ENCODE results near the gene B4GALT1.

DNA sequence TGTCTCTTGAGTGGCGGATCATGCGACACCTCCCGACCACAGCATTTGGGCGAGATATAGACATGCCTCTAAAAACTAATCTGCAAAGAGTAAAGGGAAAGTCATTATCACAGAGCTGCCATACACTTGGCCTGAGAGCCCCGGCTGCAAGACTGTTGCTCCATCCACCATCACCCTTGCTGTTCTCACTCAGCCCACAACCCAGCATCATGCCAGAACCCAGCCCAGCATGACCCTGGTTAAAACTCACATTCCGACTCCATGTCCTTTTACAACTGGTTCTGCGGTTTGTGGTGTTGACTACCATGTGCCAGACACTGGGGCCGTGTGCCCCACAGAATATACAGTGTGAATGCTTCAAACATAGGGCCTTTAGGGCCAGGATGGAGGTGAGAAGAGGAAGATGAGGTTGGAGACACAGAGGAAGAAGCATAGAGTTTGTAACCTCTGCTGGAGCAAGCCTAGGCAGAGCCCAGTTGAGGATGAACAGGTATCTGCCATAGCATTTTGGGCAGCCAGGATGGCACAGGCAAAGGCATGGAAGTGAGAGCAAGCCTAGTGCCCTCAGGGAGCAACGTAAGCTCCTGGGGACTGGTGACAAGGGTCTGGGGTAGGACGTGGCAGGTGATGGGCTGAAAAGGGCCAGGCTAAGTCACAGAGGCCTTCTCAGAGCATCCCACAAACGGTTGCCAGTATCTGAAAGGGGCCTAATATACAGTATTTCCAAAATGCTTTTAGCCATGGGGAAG lies 53.2 kb downstream of the B4GALT1 start:
- no peak for TF ChIP-seq POLR2A (IDR thresholded peaks at IDR 0.05; ENCODE audit: control extremely low read depth in 1 of 2, low read depth in 2 of 2, low read length in 2 of 2)
- TF ChIP-seq, protein P1, sequence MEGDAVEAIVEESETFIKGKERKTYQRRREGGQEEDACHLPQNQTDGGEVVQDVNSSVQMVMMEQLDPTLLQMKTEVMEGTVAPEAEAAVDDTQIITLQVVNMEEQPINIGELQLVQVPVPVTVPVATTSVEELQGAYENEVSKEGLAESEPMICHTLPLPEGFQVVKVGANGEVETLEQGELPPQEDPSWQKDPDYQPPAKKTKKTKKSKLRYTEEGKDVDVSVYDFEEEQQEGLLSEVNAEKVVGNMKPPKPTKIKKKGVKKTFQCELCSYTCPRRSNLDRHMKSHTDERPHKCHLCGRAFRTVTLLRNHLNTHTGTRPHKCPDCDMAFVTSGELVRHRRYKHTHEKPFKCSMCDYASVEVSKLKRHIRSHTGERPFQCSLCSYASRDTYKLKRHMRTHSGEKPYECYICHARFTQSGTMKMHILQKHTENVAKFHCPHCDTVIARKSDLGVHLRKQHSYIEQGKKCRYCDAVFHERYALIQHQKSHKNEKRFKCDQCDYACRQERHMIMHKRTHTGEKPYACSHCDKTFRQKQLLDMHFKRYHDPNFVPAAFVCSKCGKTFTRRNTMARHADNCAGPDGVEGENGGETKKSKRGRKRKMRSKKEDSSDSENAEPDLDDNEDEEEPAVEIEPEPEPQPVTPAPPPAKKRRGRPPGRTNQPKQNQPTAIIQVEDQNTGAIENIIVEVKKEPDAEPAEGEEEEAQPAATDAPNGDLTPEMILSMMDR (IDR thresholded peaks at IDR 0.05; ENCODE audit: control extremely low read depth in 1 of 3, insufficient read depth in 1 of 3, low read depth in 1 of 3, low read length in 3 of 3), result no peak
- TF ChIP-seq, protein P2, sequence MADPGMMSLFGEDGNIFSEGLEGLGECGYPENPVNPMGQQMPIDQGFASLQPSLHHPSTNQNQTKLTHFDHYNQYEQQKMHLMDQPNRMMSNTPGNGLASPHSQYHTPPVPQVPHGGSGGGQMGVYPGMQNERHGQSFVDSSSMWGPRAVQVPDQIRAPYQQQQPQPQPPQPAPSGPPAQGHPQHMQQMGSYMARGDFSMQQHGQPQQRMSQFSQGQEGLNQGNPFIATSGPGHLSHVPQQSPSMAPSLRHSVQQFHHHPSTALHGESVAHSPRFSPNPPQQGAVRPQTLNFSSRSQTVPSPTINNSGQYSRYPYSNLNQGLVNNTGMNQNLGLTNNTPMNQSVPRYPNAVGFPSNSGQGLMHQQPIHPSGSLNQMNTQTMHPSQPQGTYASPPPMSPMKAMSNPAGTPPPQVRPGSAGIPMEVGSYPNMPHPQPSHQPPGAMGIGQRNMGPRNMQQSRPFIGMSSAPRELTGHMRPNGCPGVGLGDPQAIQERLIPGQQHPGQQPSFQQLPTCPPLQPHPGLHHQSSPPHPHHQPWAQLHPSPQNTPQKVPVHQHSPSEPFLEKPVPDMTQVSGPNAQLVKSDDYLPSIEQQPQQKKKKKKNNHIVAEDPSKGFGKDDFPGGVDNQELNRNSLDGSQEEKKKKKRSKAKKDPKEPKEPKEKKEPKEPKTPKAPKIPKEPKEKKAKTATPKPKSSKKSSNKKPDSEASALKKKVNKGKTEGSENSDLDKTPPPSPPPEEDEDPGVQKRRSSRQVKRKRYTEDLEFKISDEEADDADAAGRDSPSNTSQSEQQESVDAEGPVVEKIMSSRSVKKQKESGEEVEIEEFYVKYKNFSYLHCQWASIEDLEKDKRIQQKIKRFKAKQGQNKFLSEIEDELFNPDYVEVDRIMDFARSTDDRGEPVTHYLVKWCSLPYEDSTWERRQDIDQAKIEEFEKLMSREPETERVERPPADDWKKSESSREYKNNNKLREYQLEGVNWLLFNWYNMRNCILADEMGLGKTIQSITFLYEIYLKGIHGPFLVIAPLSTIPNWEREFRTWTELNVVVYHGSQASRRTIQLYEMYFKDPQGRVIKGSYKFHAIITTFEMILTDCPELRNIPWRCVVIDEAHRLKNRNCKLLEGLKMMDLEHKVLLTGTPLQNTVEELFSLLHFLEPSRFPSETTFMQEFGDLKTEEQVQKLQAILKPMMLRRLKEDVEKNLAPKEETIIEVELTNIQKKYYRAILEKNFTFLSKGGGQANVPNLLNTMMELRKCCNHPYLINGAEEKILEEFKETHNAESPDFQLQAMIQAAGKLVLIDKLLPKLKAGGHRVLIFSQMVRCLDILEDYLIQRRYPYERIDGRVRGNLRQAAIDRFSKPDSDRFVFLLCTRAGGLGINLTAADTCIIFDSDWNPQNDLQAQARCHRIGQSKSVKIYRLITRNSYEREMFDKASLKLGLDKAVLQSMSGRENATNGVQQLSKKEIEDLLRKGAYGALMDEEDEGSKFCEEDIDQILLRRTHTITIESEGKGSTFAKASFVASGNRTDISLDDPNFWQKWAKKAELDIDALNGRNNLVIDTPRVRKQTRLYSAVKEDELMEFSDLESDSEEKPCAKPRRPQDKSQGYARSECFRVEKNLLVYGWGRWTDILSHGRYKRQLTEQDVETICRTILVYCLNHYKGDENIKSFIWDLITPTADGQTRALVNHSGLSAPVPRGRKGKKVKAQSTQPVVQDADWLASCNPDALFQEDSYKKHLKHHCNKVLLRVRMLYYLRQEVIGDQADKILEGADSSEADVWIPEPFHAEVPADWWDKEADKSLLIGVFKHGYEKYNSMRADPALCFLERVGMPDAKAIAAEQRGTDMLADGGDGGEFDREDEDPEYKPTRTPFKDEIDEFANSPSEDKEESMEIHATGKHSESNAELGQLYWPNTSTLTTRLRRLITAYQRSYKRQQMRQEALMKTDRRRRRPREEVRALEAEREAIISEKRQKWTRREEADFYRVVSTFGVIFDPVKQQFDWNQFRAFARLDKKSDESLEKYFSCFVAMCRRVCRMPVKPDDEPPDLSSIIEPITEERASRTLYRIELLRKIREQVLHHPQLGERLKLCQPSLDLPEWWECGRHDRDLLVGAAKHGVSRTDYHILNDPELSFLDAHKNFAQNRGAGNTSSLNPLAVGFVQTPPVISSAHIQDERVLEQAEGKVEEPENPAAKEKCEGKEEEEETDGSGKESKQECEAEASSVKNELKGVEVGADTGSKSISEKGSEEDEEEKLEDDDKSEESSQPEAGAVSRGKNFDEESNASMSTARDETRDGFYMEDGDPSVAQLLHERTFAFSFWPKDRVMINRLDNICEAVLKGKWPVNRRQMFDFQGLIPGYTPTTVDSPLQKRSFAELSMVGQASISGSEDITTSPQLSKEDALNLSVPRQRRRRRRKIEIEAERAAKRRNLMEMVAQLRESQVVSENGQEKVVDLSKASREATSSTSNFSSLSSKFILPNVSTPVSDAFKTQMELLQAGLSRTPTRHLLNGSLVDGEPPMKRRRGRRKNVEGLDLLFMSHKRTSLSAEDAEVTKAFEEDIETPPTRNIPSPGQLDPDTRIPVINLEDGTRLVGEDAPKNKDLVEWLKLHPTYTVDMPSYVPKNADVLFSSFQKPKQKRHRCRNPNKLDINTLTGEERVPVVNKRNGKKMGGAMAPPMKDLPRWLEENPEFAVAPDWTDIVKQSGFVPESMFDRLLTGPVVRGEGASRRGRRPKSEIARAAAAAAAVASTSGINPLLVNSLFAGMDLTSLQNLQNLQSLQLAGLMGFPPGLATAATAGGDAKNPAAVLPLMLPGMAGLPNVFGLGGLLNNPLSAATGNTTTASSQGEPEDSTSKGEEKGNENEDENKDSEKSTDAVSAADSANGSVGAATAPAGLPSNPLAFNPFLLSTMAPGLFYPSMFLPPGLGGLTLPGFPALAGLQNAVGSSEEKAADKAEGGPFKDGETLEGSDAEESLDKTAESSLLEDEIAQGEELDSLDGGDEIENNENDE (IDR thresholded peaks at IDR 0.05; ENCODE audit: insufficient replicate concordance, low read length), result no peak
- no peak for TF ChIP-seq POLR2AphosphoS5 (IDR thresholded peaks at IDR 0.05; ENCODE audit: low read depth, low read length)
- no peak for TF ChIP-seq NANOG (IDR thresholded peaks at IDR 0.05; ENCODE audit: insufficient read depth, low read depth, low read length, poor library complexity, severe bottlenecking)
- no peak for TF ChIP-seq HDAC2 (IDR thresholded peaks at IDR 0.05; ENCODE audit: borderline replicate concordance in 1 of 2, low read depth in 2 of 2, low read length in 2 of 2)
- TF ChIP-seq RNF2 (IDR thresholded peaks at IDR 0.05; ENCODE audit: borderline replicate concordance, low read depth, low read length, missing control alignments, poor library complexity, severe bottlenecking), result no peak
- TF ChIP-seq SIRT6 (IDR thresholded peaks at IDR 0.05; ENCODE audit: low read length), result no peak
- TF ChIP-seq NRF1 (IDR thresholded peaks at IDR 0.05; ENCODE audit: low read depth, low read length), result no peak
